ENCODE results near the gene PSMG1. TPM values are rescaled to one million over a fixed set of nuclear protein-coding genes. Genes with fewer than 3 reads are reported as not detected.

Gene PSMG1
- 39.2 and 39.6 TPM in 2 replicates for polyA plus RNA-seq (2012; rRNA removed)
- polyA plus RNA-seq (2012; cell fraction: cytosol; rRNA removed) = 51.7 and 60.5 TPM in 2 replicates
- polyA plus RNA-seq (2012; cell fraction: nucleus; rRNA removed) = 14.9 and 31.1 TPM in 2 replicates

- Histone ChIP-seq H3K4me1 (ENCODE audit: control insufficient read depth in 1 of 2, insufficient read depth in 2 of 2, low read depth in 1 of 2, low read length in 1 of 2) (peaks cover 0 to 11% of the 10 kb centered on the region in 2 experiments; a peak in 3 of 4 replicates), H3K27ac (ENCODE audit: low read depth in 2 of 2, low read length in 1 of 2) (peak within 1 kb of the TSS; percentile 76 to 87), H3K79me2 (ENCODE audit: insufficient read depth) (peaks cover 37% of the 10 kb centered on the region), H3K9me2 (no peaks in the 10 kb centered on the region), H3K4me2 (peak within 1 kb of the TSS; percentile 90), H3K9ac (peak within 1 kb of the TSS; percentile 93), H3K36me3 (replicated peaks in 1 of 2; ENCODE audit: control insufficient read depth in 1 of 2, insufficient read depth in 2 of 2, low read length in 1 of 2) (peaks cover 16 to 26% of the 10 kb centered on the region in 2 experiments), H3K4me3 (ENCODE audit: low read depth in 2 of 2, low read length in 1 of 2) (peak within 1 kb of the TSS; percentile 75 to 93), H2AFZ (ENCODE audit: low read depth) (peak within 1 kb of the TSS; percentile 77; the same call in 1 of the 2 replicates), H3K9me3 (no peaks in the 10 kb centered on the region), H3K27me3 (ENCODE audit: insufficient read depth) (no peaks in the 10 kb centered on the region), H3F3A (replicated peaks; ENCODE audit: insufficient read depth) (peaks cover 8% of the 10 kb centered on the region), H4K20me1 (ENCODE audit: insufficient read depth) (no peaks in the 10 kb centered on the region)
- 0% methylated on average over 33 of the region's 76 CpGs for WGBS (ENCODE audit: low lambda C conversion rate)
- POLR2A ChIA-PET = interaction anchor here (0.8 to 1.4 kb wide), 7 partner anchors 10 to 204 kb away, joined by 3 to 10 read pairs (median 3); partner anchors contain the start of gene HMGN1
- CTCF ChIA-PET = interaction anchor here (0.6 to 2.9 kb wide), 5 partner anchors 17 to 204 kb away, joined by 3 to 9 read pairs (median 3); partner anchors contain the start of gene BRWD1
- peak; percentile 94 for DNase-seq
- no peak for TF ChIP-seq JUND (IDR thresholded peaks at IDR 0.05)
- TF ChIP-seq RAD21 (IDR thresholded peaks at IDR 0.05; ENCODE audit: low read length) = no peak
- no peak for TF ChIP-seq GATA2 (CRISPR knock-in tag; IDR thresholded peaks at IDR 0.05)
- TF ChIP-seq REST (IDR thresholded peaks at IDR 0.05; ENCODE audit: low read depth, low read length) = no peak; the same call in 1 of the 2 replicates
- TF ChIP-seq TEAD4 (IDR thresholded peaks at IDR 0.05; ENCODE audit: borderline replicate concordance, insufficient read depth) = no peak
- TF ChIP-seq MAX (IDR thresholded peaks at IDR 0.05; ENCODE audit: low read depth) = no peak
- no peak for TF ChIP-seq SMC3 (IDR thresholded peaks at IDR 0.05; ENCODE audit: low read depth, low read length)
- TF ChIP-seq NRF1 (IDR thresholded peaks at IDR 0.05; ENCODE audit: low read depth, low read length) = peak; percentile 64
- TF ChIP-seq EP300 (IDR thresholded peaks at IDR 0.05; ENCODE audit: borderline replicate concordance in 1 of 2, low read depth in 1 of 2, low read length in 1 of 2) = no peak
- peak; percentile 56; the same call in 1 of the 2 replicates for TF ChIP-seq USF1 (IDR thresholded peaks at IDR 0.05; ENCODE audit: borderline replicate concordance, low read depth)
- TF ChIP-seq FOXJ3 (CRISPR knock-in tag; IDR thresholded peaks at IDR 0.05) = no peak
- TF ChIP-seq PBX3 (IDR thresholded peaks at IDR 0.05) = no peak
- TF ChIP-seq MEF2A (IDR thresholded peaks at IDR 0.05; ENCODE audit: borderline replicate concordance, low read depth) = no peak
- peak; percentile 88; the same call in 1 of the 2 replicates for TF ChIP-seq SIN3A (IDR thresholded peaks at IDR 0.05; ENCODE audit: borderline replicate concordance, low read depth, low read length)
- no peak for TF ChIP-seq FOXM1 (IDR thresholded peaks at IDR 0.05; ENCODE audit: low read depth)
- TF ChIP-seq RFX5 (IDR thresholded peaks at IDR 0.05; ENCODE audit: low read length) = no peak
- TF ChIP-seq RXRA (IDR thresholded peaks at IDR 0.05; ENCODE audit: borderline replicate concordance, low read depth) = no peak
- TF ChIP-seq ZBTB33 (IDR thresholded peaks at IDR 0.05; ENCODE audit: borderline replicate concordance, low read depth) = peak; percentile 88; the same call in 1 of the 2 replicates
- TF ChIP-seq ELF1 (IDR thresholded peaks at IDR 0.05) = no peak
- TF ChIP-seq MXI1 (IDR thresholded peaks at IDR 0.05; ENCODE audit: low read depth, low read length) = peak; percentile 88
- TF ChIP-seq GABPA (IDR thresholded peaks at IDR 0.05; ENCODE audit: low read depth) = peak; percentile 49
- peak; percentile 71 for TF ChIP-seq YY1 (IDR thresholded peaks at IDR 0.05; ENCODE audit: low read depth)
- peak; percentile 93 for TF ChIP-seq CHD2 (IDR thresholded peaks at IDR 0.05; ENCODE audit: low read length, partially characterized antibody)
- no peak for TF ChIP-seq IRF3 (IDR thresholded peaks at IDR 0.05; ENCODE audit: low read depth, low read length)
Measured at GRCh38 chr21:39183272-39184049, at the start of gene PSMG1. Gene PSMG1 (minus strand): TSS chr21:39183451. CDS start chr21:39183385, 66 bp downstream.

Measured in SK-N-SH (cell line).